Stimulated activated CD4-positive, alpha-beta T cell treated with anti-CD3 and anti-CD28 coated beads, Interleukin-4, amount 100 ng/mL, for 4 hours (primary cell): ENCODE data around the gene BPHL.
"Not testable (repeated sequence)": the region's sequence is repeated elsewhere in the genome, so short reads cannot be mapped to it uniquely, and the experiment has no call there.

Experiments used
- DNase-seq, 2 experiments: peaks; one replicate each; pipeline ENCODE4 v3.0.0-alpha.2; 2020

BPHL gene

GRCh38 chr6:3157131-3157933 is 38.8 kb downstream of the BPHL start, which contains the start of gene TUBB2A:
TUBB2A (minus strand) TSS chr6:3157544; CDS start chr6:3157463, 81 bp downstream.
- peak; percentile 84 to 90 for DNase-seq

GRCh38 chr6:3159805-3160781 is 41.6 kb downstream of the BPHL start:
- peak; percentile 47 to 82 for DNase-seq

GRCh38 chr6:3162067-3162497 is 43.6 kb downstream of the BPHL start:
- DNase-seq, result no peak

DNA sequence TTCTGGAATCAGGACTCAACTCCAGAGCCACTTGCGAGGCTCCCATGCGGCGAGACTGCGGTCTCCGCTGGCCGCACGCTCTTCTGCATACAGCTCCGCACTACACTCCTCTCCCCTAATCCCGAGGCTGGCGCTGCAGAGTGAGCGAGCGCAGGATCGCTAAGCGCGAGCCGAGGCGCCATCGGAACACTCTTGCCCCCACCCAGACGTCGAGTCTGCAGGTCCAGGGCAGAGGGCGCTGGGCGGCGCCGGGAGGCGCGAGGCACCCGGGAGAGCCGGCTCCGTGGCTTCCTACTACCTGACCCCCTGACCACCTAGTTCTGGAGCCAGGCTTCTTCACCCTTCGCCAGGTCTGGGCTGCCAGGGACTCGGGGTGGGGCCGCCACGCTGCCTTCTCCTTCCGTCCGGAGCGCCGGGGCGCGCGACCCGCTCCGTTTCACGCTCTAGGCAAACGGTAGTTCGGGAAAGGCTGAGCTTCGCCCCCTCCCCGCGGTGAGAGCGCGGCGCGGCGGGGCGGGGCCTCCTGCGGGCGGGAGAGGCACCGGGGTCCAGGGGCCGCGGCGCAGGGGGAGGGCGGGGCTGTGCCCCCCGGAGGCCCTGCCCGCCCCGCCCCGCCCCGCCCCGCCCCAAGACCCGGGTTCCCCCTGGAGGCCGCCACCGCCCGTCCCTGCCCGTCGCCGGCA is 44.2 kb downstream of the BPHL start:
- DNase-seq, result peak; percentile 52 to 53

GRCh38 chr6:3163248-3163594 is 44.7 kb downstream of the BPHL start:
- no peak for DNase-seq

- no peak for DNase-seq
Observed at GRCh38 chr6:3164388-3164787, 45.9 kb downstream of the BPHL start.

- DNase-seq, result no peak
Observed at GRCh38 chr6:3165631-3166534, 47.4 kb downstream of the BPHL start.

- not testable (repeated sequence) for DNase-seq
Observed at GRCh38 chr6:3166535-3167225, 48.2 kb downstream of the BPHL start.

DNA sequence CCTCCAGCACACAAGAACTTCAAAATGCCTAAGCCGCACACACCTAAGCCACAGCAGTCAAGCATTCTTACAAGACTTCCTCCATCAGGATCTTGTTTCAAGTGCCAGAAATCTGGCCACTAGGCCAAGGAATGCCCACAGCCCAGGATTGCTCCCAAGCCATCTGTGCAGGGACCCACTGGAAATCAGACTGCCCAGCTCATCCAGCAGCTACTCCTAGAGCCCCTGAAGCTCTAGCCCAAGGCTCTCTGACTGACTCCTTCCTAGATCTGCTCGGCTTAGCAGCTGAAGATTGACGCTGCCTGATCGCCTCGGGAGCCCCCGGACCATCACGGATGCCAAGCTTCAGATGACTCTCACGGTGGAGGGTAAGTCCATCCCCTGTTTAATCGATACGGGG is 49.5 kb downstream of the BPHL start:
- DNase-seq, result not testable (repeated sequence)

DNA sequence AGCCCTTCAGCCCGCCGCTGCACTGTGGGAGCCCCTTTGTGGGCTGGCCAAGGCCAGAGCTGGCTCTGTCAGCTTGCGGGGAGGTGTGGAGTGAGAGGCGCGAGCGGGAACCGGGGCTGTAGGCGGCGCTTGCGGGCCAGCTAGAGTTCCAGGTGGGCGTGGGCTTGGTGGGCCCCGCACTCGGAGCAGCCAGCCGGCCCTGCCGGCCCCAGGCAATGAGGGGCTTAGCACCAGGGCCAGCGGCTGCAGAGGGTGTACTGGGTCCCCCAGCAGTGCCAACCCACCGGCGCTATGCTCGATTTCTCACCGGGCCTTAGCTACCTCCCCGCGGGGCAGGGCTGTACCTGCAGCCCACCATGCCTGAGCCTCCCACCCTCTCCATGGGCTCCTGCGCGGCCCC is 52.2 kb downstream of the BPHL start:
- not testable (repeated sequence) for DNase-seq

- not testable (repeated sequence) for DNase-seq
Observed at GRCh38 chr6:3171313-3172175, 53.0 kb downstream of the BPHL start.

DNA sequence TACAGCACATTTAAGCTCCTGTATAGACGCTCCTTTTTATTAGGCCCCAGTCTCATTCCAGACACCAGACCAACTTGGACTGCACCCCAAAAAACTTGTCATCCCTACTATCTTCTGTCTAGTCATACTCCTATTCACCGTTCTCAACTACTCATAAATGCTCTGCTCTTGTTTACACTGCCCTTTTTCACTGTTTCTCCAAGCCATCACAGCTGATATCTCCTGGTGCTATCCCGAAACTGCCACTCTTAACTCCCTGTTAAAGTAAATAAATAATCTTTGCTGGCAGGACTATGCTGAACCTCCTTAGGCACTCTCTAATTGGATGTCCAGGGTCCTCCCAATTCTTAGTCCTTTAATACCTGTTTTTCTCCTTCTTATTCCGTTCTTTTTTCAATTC is 54.3 kb downstream of the BPHL start:
- DNase-seq, result not testable (repeated sequence)

GRCh38 chr6:3173636-3174089 is 55.2 kb downstream of the BPHL start:
- DNase-seq, result not testable (repeated sequence)

GRCh38 chr6:3175715-3176402 is 57.3 kb downstream of the BPHL start:
- no peak for DNase-seq

DNA sequence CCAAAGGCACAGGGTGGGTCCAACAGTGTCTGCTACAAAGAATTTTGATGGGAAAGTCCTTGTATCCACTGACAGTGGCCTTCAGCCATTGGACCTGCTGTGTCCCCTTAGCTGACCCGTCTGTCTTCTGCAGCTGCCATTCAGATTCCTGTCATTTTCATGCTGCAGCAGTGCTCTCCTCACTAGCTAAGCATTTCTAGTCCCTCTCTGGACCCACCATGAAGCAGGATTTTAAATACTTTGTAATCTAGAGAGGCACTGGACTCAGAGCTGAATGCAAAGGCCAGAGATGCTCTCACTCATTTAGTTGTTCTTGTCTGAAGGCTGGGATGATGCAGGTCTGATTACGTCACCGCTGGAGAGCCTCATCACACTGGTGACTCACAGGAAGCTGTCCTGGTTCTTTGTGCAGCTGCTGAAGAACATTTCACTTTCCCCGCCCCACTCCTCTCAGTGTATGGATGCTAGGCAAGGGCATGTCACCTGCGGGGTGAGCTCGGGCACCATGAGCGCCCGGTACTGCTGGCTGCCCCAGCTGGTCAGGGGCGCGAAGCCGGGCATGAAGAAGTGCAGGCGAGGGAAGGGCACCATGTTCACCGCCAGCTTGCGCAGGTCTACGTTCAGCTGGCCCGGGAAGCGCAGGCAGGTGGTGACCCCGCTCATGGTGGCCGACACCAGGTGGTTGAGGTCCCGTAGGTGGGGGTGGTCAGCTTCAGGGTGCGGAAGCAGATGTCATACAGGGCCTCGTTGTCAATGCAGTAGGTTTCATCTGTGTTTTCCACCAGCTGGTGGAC is 58.2 kb downstream of the BPHL start:
- DNase-seq, result peak; percentile 27 to 52

GRCh38 chr6:3178666-3179065 is 60.2 kb downstream of the BPHL start:
- DNase-seq, result not testable (repeated sequence)

DNA sequence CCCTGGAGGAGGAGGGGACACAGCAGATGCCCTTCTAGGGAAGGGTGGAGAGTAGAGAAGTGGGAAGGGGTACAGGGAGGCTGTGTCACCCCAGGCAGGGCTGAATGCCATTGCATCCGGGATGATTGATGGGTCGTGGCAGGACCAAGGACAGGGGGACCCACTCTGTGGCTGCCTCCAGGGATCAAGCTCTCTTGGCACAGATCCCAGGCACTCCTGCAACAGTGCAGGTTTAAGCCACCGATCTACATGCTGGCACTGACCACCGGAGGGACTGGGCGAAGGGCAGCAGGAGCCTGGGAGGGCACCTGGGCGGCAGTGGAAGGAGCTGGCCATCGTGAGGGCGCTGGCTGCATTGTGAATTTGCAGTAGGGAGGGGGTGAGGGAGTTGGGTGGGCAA is 61.4 kb downstream of the BPHL start:
- DNase-seq, result not testable (repeated sequence)

DNA sequence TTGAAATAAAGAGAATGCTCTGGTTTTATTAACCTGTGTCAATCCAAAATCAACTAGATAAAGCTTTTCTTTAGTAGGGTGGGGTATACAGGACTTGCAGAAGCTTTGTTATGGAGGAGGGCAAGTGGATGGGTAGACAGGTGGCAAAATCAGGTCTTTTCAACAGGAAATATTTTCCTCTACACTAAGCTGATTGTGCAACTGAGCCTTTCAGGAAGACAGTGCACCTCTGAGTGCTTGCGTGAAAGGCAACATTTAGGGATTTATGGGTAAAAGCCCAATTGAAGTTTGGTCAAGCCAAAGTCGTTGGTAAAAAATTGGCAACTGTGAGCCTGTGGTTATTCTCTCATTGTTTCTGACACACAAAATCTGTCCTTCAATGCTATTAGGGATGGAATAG is 62.6 kb downstream of the BPHL start:
- no peak for DNase-seq

DNA sequence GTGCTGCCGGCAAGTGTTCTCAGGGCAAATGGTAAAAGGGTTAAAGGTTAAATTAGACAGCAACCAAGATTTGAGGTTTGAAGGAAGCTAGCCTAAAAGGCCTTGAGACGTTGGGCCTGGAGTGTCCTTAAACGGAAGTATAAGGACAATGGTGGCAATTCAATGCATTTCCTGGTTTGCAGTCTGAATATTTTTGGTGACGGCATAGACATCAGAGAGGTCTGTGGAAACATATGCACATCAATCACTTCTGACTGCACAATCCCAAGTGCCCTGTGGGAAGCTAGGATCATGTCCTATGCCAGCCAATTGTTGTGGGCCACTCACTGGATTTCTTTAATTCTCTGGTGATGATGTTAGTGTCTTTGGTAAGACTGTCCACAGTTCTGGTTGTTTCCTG is 64.6 kb downstream of the BPHL start:
- DNase-seq, result no peak
